Articular chondrocyte of knee joint (primary cell): ENCODE results near the gene ANP32A. TPM values are rescaled to one million over a fixed set of nuclear protein-coding genes. Genes with fewer than 3 reads are reported as not detected.

Source experiments
- small RNA-seq: library from RNA; depleted of rRNA; stranded (forward); fragments of <200 nt; gene quantifications from one replicate; pipeline ENCODE3, GENCODE V24; 2012
- total RNA-seq: library from RNA; depleted of rRNA; stranded (reverse); fragments of >200 nt; gene quantifications from 2 replicates; pipeline ENCODE4 v1.2.3, GENCODE V29; 2012

ANP32A gene
- total RNA-seq, result 34.6 and 40.5 TPM in 2 replicates

GRCh38 chr15:68820295-68821189 lies at the start of gene ANP32A:
TSS of gene ANP32A (minus strand) at chr15:68820895. CDS start at chr15:68820751, 144 bp downstream.

Small RNA genes within 50 kb of the gene (small RNA-seq; reads per million reads assigned to genes)
- gene MIR4312, result not detected

Other genes with a start within 250 kb of the ANP32A start
- gene CORO2B, start 241.9 kb downstream of the ANP32A start, total RNA-seq, result 5.9 and 6.1 TPM in 2 replicates
- 0.97 and 5.4 TPM in 2 replicates for gene SPESP1, start 109.6 kb upstream of the ANP32A start, total RNA-seq
- 0.22 and 0.26 TPM in 2 replicates for gene NOX5, start 193.8 kb upstream of the ANP32A start, total RNA-seq